Lung microvascular endothelial cell (primary cell): Measurements from ENCODE around the gene IGF2BP3. TPM values are rescaled to one million over a fixed set of nuclear protein-coding genes. Genes with fewer than 3 reads are reported as not detected.
"Not testable (repeated sequence)": the region's sequence is repeated elsewhere in the genome, so short reads cannot be mapped to it uniquely, and the experiment has no call there.

ENCODE experiments used
- DNase-seq, 2 donors: peaks; one replicate each; pipeline versions ENCODE4 v3.0.0 to v3.0.0-alpha.2; 2010; ENCODE audit warnings: low read depth in 2 of 2
- total RNA-seq: library from RNA; depleted of rRNA; stranded (reverse); fragments of >200 nt; gene quantifications from 2 replicates; pipeline ENCODE4 v1.2.1, GENCODE V29; 2014

The IGF2BP3 gene
- total RNA-seq, 1 donor from 2014 or later, result 6.0 TPM

DNA sequence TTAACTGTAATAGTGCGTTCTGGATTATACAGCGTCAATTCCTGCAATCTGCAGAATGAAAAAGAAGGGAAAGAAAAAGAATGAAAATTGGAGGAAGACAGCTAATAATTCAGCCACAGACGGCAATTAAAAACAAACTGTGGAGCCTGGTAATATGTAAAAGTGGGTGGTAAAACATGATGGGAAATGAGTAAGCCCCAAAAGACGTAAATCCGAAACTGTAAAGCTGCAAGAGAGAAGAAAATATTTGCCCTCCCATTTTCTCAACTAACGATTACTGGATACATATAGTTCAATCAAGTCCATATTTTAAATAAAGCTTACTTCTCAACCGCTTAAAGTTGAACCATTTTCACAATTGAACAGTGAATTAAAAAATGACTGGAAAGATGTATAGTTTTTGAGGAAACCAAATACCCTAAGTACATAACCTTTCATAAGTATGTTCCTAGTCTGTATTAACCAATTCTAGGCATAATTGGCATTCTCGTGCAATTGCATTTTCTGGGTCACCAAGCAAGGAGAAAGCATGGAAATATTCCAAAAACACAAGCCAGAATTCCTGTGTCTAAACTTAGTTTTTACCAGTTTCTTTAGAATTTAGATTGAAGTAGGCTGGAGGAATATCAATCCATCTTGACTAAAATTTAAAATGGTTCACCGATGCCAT is 126.3 kb downstream of the IGF2BP3 start:
- DNase-seq, result peak in 1 of 2 donors; percentile 43

DNA sequence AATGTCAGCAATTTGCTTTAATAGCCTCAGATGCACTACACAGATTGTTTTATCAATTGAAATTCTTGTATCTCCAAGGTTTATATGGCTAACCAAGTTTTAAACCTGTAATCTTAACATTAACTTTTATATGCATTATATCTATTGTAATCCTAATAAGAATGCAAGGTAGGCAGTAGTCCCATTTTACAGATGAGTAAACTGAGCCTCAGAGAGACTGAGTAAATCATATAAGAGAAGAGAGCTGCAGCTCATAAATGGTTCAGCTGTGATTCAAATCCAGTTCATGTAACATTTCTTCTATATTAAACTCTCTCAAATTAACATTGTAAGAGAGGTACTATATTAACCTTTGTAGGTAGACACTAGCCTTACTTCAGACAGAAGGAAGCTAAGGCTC is 127.2 kb downstream of the IGF2BP3 start:
- no peak for DNase-seq

DNA sequence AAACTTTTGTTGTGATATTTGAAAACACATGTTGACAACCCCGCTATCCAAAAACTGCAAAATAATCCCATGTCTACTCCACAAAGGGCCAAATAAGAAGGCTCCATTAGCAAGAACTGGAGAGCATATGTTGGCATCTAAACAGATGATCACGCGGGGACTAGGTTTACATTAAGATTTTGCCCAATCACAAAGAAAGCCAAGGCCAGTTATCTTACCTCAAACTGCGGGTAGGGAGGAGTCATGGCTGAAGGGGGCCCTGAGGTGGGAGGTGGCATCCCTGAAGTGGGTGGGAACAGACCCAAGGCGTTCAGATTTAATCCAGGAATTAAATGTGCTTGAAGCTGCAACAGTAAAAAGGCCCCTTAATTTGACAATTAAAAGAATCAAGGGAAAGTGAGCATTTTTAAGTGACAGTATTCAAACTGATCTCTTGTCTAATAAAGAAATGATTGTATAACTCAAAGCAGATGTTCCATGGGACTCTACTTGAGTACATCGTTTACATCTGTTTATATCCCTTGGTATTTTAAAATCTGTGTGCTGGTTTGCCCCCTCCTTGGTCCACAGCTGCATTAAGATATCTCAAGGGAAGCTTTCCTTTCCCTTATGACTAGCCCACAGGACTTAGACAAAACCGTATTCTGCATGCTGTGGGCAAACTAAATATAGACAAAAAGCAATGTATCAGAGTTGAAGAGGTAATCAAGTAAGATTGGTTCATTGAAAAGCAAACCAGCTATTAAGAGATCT is 128.3 kb downstream of the IGF2BP3 start:
- no peak for DNase-seq

DNA sequence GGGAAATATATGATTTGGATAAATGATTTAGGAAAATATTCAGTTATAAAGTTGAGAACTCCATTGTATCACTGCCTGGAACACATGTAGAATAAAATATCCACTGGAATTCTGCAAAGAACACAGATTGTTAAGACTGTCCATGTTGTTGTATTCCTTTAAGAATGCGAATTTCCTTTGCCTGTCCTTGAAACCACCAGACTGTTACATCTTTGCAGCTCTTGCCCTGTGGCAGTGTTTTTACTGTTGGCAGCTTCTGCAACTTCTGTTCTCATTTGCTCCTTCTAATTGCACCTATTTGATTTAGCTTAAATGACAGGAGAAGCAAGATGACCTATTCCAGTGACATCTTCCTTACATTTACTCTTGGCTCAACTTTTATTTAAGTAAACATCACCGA is 131.4 kb downstream of the IGF2BP3 start:
- no peak for DNase-seq

DNA sequence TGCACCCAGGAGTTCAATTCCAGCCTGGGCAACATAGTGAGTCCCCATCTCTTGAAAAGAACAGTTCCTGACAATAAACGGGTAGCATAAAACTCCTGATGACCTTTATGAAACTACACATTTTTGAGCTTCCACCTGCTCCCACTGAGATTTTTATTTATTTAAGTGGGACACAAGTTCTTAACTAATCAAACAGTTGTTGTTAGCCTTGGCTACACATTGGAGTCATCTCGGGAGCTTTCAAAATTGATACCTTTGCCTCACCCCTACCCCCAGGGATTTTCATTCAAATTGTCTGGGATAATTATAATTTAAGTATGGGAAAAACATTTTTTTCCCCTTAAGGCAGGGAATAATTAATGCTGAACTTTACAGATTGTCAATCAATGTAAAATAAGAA is 131.9 kb downstream of the IGF2BP3 start:
- no peak for DNase-seq

DNA sequence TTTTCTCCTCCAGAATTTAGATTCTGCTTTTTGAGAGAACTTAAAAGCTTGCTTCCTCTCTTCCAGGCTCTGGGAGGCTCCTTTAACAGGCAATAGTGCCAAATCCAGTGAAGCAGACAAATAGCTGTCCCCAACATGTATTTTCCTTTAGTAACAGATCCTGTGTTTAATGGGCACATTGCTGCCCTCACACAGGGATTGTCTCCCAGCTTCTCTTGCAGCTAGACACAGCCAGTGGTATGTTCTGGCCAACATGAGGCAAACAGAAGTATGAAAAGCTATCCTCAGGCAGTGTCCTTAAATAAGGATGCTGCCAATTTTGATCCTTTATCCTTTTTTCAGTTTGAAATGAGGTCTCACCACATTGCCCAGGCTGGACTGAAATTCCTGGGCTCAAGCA is 132.9 kb downstream of the IGF2BP3 start:
- DNase-seq, result no peak

DNA sequence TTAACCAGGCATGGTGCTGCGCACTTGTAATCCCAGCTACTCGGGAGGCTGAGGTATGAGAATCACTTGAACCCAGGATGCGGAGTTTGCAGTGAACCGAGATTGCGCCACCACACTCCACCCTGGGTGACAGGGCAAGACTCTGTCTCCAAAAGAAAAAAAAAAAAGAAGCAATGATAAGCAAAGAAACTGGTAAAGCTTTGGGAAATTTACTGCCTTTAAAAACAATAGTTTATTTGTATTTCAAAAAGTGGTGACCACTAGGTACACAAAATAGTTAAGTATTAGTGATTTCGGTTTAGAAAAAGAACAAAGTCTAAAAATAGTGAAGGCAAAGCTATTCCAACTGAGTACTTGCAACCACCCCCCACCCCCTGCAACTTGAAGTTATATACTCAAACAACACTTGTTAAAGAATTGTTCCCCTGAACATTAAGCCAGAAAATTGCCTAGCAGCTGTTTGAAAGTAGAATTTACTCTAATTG is 133.4 kb downstream of the IGF2BP3 start:
- no peak for DNase-seq

DNA sequence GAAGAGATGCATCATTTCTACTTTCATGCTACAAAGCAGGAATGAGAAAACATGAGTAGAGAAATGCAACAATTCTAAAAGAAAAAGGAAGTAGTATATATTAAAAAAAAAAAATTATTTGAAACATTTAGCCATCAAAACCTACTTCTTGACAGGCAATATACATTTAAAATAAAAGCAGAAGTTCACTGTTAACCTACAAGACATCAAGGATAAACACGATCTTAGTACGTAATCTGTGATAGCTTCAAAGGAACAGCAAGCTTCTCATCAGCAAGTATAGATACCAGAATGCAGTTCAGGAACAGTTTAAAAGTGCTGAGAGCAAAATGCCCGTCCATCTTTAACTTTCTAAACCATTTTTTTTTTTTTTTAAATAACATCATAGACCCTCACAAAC is 134.2 kb downstream of the IGF2BP3 start:
- DNase-seq, result no peak

DNA sequence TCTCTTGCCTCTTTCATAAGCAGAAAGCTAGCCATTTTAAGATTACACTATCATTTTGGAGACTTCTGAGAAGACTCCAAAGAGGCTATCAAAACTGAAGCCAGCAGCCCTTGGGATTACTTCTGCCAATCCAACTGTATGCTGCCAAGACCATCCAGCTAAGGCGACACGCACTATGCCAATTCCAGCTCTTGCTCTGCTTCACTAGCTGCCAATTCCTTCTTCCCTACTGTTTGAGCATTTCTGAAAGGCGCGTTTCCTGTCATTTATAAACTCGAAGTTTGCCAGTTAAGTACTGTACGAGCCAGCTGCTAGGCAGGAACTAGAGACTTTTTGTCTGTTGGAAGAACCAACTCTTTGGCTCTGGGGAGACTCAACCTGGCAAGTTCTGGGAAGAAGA is 134.7 kb downstream of the IGF2BP3 start:
- peak in 1 of 2 donors; percentile 71 for DNase-seq

DNA sequence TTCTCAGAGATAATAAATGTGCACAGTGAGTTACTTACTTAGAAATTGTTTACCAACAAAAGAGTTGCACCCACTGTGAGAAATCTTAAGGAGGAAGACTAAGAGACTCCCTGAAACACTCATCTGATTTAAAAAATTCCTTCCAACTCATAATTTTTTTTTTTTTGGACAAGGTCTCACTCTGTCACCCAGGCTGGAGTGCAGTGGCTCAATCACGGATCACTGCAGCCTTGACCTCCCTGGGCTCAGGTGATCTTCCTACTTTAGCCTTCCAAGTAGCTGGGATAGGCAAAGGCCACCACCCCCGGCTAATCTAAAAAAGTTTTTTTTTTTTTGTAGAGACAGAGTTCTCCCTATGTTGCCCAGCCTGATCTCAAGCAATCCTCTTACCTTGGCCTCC is 135.2 kb downstream of the IGF2BP3 start:
- DNase-seq, result no peak

DNA sequence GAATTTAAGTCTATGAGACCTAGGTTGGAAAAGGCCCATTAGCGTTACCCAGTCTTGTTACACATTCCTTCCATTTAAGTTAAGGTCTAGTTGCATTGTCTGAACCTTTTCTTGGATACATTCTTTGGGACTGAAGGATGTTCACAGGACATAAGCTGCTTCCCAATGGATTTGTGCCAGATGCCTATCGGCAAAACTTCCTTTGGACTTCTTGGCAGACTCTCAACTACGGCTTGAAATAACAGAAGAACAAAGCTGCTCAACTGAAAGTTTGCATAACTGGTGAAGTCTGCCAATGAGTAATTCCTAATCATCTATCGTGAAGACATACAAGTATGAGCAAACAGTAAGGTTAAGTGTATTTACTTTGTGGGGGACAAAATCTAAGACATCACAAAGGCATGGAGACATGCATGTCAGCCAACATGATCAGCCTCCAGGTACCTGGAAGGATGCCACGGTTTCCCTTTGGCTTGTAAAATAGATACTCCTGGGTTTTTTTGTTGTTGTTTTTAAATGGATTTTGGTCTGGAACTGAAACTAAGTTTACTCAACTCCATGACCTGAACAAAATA is 135.7 kb downstream of the IGF2BP3 start:
- peak; percentile 40 to 98 for DNase-seq

DNA sequence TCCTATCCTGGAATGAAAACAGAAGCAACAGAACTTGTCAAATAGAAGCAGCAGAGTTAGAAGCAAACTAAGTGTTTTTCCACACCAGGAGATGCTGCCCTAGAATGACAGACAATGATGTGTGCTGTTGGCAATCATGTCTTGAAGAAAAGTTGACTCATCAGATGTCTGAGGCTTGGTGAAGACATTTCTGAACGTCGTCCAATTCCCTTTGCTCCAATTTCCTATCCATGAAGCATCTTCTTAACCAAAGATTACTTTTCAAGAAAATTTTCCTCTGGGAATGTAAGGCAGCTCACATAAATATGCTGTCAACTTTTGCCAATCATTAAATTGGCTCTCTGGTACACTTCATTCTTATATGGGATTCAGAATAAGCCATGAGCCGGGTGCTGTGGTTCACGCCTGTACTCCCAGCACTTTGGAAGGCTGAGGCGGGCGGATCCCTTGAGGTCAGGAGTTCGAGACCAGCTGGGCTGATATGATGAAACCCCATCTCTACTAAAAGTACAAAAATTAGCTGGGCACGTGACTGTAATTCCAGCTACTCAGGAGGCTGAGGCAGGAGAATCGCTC is 136.5 kb downstream of the IGF2BP3 start:
- peak in 1 of 2 donors; percentile 90 for DNase-seq

DNA sequence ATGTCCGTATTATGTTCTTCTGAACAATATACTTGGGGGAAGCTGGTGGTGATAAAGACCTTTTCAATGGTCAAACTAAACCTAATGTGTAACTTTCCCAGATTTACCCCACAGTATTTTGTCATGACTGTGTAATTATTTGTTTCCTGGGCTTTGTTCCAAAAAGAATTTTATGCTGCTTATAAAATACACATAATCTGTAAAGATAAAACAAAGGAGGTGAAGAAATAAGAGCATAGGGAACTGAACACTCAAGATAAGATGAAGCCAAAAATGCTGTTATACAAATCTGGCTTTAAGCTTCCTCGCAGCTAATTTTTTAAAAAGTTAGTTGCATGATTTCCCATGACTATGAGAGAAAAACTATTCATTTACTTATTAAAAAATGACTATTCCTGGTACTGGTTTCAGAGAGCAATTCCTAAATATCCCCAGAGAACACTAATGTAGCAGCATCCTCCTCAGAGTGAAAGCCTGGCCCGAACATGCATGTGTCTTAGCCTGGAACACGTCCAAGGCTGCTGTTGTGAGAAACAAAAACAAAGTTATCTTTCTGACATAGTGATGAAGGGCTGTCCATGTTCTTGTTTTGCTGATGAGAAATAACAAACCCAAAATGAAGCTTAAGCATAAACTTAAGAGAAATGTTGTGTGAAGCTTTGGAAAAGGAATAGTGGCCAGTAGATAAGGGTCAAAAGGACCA is 137.2 kb downstream of the IGF2BP3 start:
- DNase-seq, result peak; percentile 59 to 72

DNA sequence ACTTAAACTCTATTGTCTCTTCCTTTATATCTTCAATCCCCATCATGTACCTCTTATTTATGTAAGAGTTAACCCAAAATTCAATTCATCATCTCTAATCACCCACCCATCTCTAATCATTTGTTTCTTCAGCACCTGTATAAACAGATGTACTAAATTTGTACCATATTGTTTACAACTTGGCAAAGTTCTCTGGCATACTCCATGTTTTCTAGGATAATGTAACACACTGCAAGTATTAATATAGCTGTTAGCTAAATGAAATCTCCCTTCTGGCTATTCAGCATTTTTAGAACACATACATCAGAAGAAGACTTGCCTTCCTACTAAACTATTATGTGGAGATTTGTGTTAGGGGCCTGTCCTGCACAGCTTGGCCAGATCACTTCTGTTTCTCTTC is 138.1 kb downstream of the IGF2BP3 start:
- DNase-seq, result no peak

DNA sequence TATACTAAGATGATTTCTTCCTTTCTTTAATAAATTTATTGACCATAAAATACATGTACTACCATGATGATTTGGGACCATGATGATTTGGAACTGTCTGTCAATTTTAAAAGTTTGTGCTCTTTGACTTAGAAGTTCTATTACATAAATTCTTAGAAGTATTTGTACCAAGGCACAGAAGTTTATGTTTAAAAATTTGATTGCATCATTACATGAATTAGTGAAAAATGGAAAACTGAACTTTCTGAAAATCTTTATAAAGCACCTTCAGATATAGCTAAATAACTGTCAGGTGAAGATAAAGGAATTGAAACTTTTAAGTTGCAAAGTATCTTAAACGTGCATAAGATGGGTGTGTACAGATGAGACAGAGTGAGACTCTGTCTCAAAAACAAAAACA is 139.2 kb downstream of the IGF2BP3 start:
- no peak for DNase-seq

DNA sequence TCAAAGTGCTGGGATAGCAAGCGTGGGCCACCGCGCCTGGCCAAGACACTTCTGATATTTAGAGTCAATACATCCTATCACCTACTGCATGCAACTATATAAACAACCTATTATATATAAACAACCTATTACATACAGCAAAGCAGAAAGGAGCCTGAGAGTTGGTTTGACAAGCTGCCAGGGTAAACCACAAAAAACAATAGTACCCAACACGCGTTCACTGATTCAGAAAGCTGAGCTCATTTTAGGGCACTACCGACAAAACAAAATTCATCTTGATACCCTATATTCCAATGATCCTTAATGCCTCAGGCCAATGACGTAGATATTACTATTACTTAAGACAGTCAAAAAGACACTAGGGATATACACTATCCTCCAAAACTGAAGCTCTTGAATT is 154.9 kb downstream of the IGF2BP3 start:
- DNase-seq, result peak; percentile 20 to 49

DNA sequence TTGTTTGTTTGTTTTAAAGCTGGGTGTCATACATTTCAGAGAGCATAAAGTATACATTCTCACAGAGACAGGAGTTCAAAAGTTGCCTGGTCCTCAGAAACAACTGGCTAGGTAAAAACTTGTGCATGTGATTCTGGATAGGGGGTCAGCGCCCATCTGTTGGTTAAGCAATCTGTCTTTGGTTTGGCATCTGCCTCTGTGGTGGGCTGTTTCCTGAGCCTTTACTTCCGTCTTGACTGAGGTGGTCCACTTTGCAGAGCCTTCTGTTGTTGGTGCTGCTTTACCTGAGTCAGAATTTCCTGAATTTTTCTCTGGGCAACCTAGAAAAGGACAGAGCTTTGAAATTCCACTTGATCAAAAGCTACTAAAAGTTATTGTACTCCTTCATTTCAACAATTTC is 158.2 kb downstream of the IGF2BP3 start:
- DNase-seq, result not testable (repeated sequence)

DNA sequence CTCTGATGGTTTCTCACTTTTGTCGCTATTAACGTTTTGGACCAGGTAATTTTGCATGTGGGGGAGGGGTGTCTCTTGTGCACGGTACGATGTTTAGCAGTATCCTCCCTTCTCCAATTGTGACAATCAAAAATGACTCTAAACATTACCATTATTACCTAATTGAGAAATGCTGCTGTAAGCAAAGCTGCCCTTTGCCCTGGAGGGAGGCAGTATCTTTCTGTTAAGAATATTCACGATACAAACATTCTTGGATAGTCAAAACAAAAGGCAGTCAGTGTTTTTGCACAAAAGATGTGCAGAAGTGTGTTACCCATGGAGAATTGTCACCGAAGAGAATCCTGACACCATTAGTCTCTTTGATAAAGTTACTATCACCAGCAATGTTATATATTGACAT is 161.5 kb downstream of the IGF2BP3 start:
- DNase-seq, result no peak

DNA sequence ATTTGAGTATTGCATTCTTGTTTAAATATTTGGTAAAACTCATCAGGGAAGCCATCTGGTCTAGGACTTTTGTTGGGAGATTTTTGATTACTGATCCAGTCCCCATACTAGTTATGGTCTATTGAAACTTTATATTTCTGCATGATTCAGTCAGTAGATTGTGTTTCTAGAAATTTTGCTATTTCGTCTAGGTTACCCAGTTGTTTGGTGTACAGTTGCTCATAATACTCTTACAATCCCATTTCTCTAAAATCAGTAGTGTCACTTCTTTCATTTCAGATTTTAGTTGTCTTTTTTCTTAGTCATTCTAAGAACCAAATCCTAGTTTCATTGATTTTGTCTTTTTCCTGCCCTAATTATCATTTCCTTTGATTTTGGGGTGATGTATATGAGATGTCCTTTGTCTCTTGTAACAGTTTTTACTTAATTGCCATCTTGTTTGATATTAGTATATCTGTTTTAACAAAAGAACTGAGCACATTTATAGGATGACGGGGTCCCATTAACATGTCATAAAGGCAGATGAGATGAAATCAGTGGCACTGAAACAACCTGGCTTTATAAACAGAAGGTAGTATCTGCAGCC is 163.3 kb downstream of the IGF2BP3 start:
- no peak for DNase-seq

DNA sequence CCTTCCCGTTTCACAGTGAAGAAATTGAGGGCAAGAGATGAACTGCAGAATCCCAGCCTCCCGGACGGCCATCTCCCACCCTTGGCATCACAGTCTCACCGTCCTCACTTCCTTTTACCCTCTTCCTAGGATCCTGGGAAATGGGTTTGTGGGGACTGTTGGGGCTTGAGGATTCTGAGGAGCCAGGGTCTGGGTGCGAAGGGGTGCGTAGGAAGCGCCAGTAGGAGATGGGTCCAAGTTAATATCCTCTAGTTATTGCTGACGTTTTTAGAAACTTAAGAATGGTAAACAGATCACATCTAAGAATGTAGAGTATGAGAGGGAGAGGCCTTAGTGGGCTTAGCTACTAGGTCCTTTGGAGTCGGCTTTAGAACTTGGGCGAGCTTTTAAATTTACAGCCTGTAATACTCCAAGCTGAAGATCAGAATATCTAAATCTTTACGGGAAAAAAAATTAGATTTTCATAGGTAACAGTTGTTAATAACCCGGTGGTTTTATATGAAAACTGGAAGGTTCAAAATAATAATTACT is 170.5 kb downstream of the IGF2BP3 start:
- peak; percentile 15 to 16 for DNase-seq
